HEK293 (cell line): Measurements from ENCODE around the gene TMCC2.

Experiments
- CTCF ChIA-PET: fragments of 350-600 bp; formaldehyde crosslinking; extraction: SDS; loops from one replicate; lab custom pipeline; 2021; ENCODE audit warnings: antibody characterized with exemption; lab: Yijun Ruan, JAX
- POLR2A ChIA-PET: fragments of 300-600 bp; formaldehyde crosslinking; extraction: SDS; loops from one replicate; lab custom pipeline; 2020; ENCODE audit warnings: antibody characterized with exemption, inconsistent platforms; lab: Yijun Ruan, JAX
- H3K27ac ChIP-seq: fragments of 200-500 bp; sonication (Bioruptor generic); 2 replicates; pipeline ENCODE4 v1.5.1; 2014; ENCODE audit warnings: low read depth, low read length, control low read depth, inconsistent platforms; ENCODE audit errors: extremely low read depth
- H3K36me3 ChIP-seq, 2 experiments: fragments of 200-500 bp in 1 of 2; sonication (Bioruptor generic) in 1 of 2; 1 replicate in 1 of 2; 2 replicates in 1 of 2; pipeline ENCODE4 v1.5.1; 2014 to 2017; ENCODE audit warnings: inconsistent platforms in 2 of 2, low read length in 2 of 2; ENCODE audit not compliant: control insufficient read depth in 2 of 2, insufficient read depth in 1 of 2
- H3K4me1 ChIP-seq: fragments of 200-500 bp; sonication (Bioruptor generic); 2 replicates; pipeline ENCODE4 v1.5.1; 2014; ENCODE audit warnings: mild to moderate bottlenecking, low read length, inconsistent platforms; ENCODE audit not compliant: control insufficient read depth, insufficient read depth
- H3K4me3 ChIP-seq: 2 replicates; pipeline ENCODE4 v1.5.1; 2011; ENCODE audit warnings: low read depth, mild to moderate bottlenecking, control low read depth, low read length, moderate library complexity
- H3K9me3 ChIP-seq: fragments of 200-500 bp; sonication (Bioruptor generic); 2 replicates; pipeline ENCODE4 v1.5.1; 2014; ENCODE audit warnings: low read depth, low read length, inconsistent platforms; ENCODE audit not compliant: control insufficient read depth, insufficient read depth
- GLI2 ChIP-seq: fragments of 450-650 bp; formaldehyde crosslinking; IDR thresholded peaks from 2 replicates; pipeline ENCODE4; 2017; ENCODE audit warnings: missing biosample characterization, missing genetic modification characterization, low read depth, borderline replicate concordance
- GLIS2 ChIP-seq: fragments of 450-650 bp; formaldehyde crosslinking; IDR thresholded peaks from 2 replicates; pipeline ENCODE4 v1.5.1; 2016; ENCODE audit warnings: missing biosample characterization, missing genetic modification characterization
- IKZF3 ChIP-seq: fragments of 450-650 bp; IDR thresholded peaks from 2 replicates; pipeline ENCODE4 v1.5.0; 2018; ENCODE audit warnings: missing biosample characterization, mild to moderate bottlenecking, missing genetic modification characterization, moderate library complexity
- KLF1 ChIP-seq: fragments of 450-650 bp; formaldehyde crosslinking; IDR thresholded peaks from 2 replicates; pipeline ENCODE4 v1.5.1; 2016; ENCODE audit warnings: missing biosample characterization, missing genetic modification characterization
- KLF7 ChIP-seq: fragments of 450-650 bp; formaldehyde crosslinking; IDR thresholded peaks from 2 replicates; pipeline ENCODE4 v1.5.1; 2016; ENCODE audit warnings: missing biosample characterization, missing genetic modification characterization, borderline replicate concordance
- OSR2 ChIP-seq: fragments of 450-650 bp; formaldehyde crosslinking; IDR thresholded peaks from 2 replicates; pipeline ENCODE4 v1.5.1; 2016; ENCODE audit warnings: missing biosample characterization, missing genetic modification characterization
- PATZ1 ChIP-seq: fragments of 450-650 bp; formaldehyde crosslinking; IDR thresholded peaks from 2 replicates; pipeline ENCODE4 v1.5.1; 2016; ENCODE audit warnings: missing biosample characterization, missing genetic modification characterization
- PBX3 ChIP-seq: sonication (generic); formaldehyde crosslinking; IDR thresholded peaks from 2 replicates; pipeline ENCODE4 v1.8.1; 2022; ENCODE audit warnings: mild to moderate bottlenecking, moderate library complexity, missing genetic modification reagents
- ZBTB20 ChIP-seq: fragments of 450-650 bp; formaldehyde crosslinking; IDR thresholded peaks from 2 replicates; pipeline ENCODE4 v1.5.1; 2016; ENCODE audit warnings: missing biosample characterization, missing genetic modification characterization
- ZBTB26 ChIP-seq: fragments of 450-650 bp; formaldehyde crosslinking; optimal IDR thresholded peaks from 2 replicates; pipeline ENCODE3; 2016; ENCODE audit warnings: missing biosample characterization, mild to moderate bottlenecking, missing genetic modification characterization
- ZBTB48 ChIP-seq: fragments of 450-650 bp; formaldehyde crosslinking; IDR thresholded peaks from 2 replicates; pipeline ENCODE4 v1.5.1; 2016; ENCODE audit warnings: missing biosample characterization, missing genetic modification characterization
- ZBTB6 ChIP-seq: fragments of 450-650 bp; formaldehyde crosslinking; IDR thresholded peaks from 2 replicates; pipeline ENCODE4 v1.5.1; 2017; ENCODE audit warnings: missing biosample characterization, missing genetic modification characterization
- ZFHX2 ChIP-seq: fragments of 450-650 bp; formaldehyde crosslinking; conservative IDR thresholded peaks from 2 replicates; pipeline ENCODE4 v1.5.1; 2016; ENCODE audit warnings: missing biosample characterization, missing genetic modification characterization
- ZFP3 ChIP-seq: fragments of 450-650 bp; formaldehyde crosslinking; IDR thresholded peaks from 2 replicates; pipeline ENCODE4 v1.5.1; 2016; ENCODE audit warnings: low read depth, missing biosample characterization, missing genetic modification characterization
- ZIC2 ChIP-seq: fragments of 450-650 bp; formaldehyde crosslinking; IDR thresholded peaks from 2 replicates; pipeline ENCODE4 v1.5.1; 2016; ENCODE audit warnings: missing biosample characterization, missing genetic modification characterization
- ZNF23 ChIP-seq: fragments of 450-650 bp; formaldehyde crosslinking; IDR thresholded peaks from 2 replicates; pipeline ENCODE4 v1.5.1; 2016; ENCODE audit warnings: missing biosample characterization, missing genetic modification characterization, borderline replicate concordance
- ZNF394 ChIP-seq: fragments of 450-650 bp; formaldehyde crosslinking; IDR thresholded peaks from 2 replicates; pipeline ENCODE4 v1.5.1; 2016; ENCODE audit warnings: missing biosample characterization, missing genetic modification characterization, mild to moderate bottlenecking, moderate library complexity, borderline replicate concordance
- ZNF510 ChIP-seq: fragments of 450-650 bp; formaldehyde crosslinking; IDR thresholded peaks from 2 replicates; pipeline ENCODE4 v1.5.1; 2018; ENCODE audit warnings: mild to moderate bottlenecking, missing genetic modification characterization, missing biosample characterization; ENCODE audit not compliant: insufficient replicate concordance
- ZNF549 ChIP-seq: fragments of 450-650 bp; IDR thresholded peaks from 2 replicates; pipeline ENCODE4 v1.5.1; 2018; ENCODE audit warnings: missing biosample characterization, missing genetic modification characterization, mild to moderate bottlenecking, inconsistent platforms, moderate library complexity
- ZNF561 ChIP-seq: fragments of 450-650 bp; IDR thresholded peaks from 2 replicates; pipeline ENCODE4 v1.5.1; 2018; ENCODE audit warnings: missing biosample characterization, missing genetic modification characterization, borderline replicate concordance
- ZNF580 ChIP-seq: fragments of 450-650 bp; formaldehyde crosslinking; IDR thresholded peaks from 2 replicates; pipeline ENCODE4 v1.5.1; 2016; ENCODE audit warnings: missing biosample characterization, missing genetic modification characterization
- ZNF692 ChIP-seq: fragments of 450-650 bp; formaldehyde crosslinking; IDR thresholded peaks from 2 replicates; pipeline ENCODE4 v1.5.1; 2016; ENCODE audit warnings: missing biosample characterization, missing genetic modification characterization
- ZSCAN23 ChIP-seq: fragments of 450-650 bp; formaldehyde crosslinking; IDR thresholded peaks from 2 replicates; pipeline ENCODE4 v1.5.1; 2016; ENCODE audit warnings: missing biosample characterization, missing genetic modification characterization

Gene TMCC2

GRCh38 chr1:205318231-205318991 is 90.7 kb downstream of the TMCC2 start (continued):
- no peak for TF ChIP-seq PATZ1 (tag by site-specific recombination)
- no peak for TF ChIP-seq ZNF580 (tag by site-specific recombination)
- TF ChIP-seq IKZF3 = 0 out of 2 replicates have a peak, but pooled peaks have one; percentile 36
- no peak for TF ChIP-seq KLF7
- no peak for TF ChIP-seq ZNF561
- TF ChIP-seq ZBTB6 (tag by site-specific recombination) = no peak
- TF ChIP-seq ZNF549 (tag by site-specific recombination) = no peak
- no peak for TF ChIP-seq KLF1
- TF ChIP-seq ZBTB26 (tag by site-specific recombination) = no peak
- TF ChIP-seq ZFP3 (tag by site-specific recombination) = no peak
- no peak for TF ChIP-seq GLI2 (tag by site-specific recombination)
- TF ChIP-seq ZNF394 (tag by site-specific recombination) = no peak

GRCh38 chr1:205319081-205320018 is 91.6 kb downstream of the TMCC2 start:
- H3K36me3 ChIP-seq = no peaks in the 10 kb centered on the region
- H3K4me3 ChIP-seq = no peak overlapping the region
- no peaks in the 10 kb centered on the region for H3K9me3 ChIP-seq
- POLR2A ChIA-PET = interaction anchor here (0.7 to 2.2 kb wide), 3 partner anchors 21 to 46 kb away, joined by 3 to 9 read pairs (median 5); no protein-coding TSS in a partner anchor
- H3K27ac ChIP-seq = no peak overlapping the region
- CTCF ChIA-PET = interaction anchor here (0.7 to 3.3 kb wide), 7 partner anchors 16 to 758 kb away, joined by 3 to 41 read pairs (median 3); no protein-coding TSS in a partner anchor
- peaks cover 10% of the 10 kb centered on the region for H3K4me1 ChIP-seq
- TF ChIP-seq ZNF510 (tag by site-specific recombination) = no peak
- TF ChIP-seq ZNF692 (tag by site-specific recombination) = peak; percentile 47
- TF ChIP-seq ZSCAN23 (tag by site-specific recombination) = no peak
- TF ChIP-seq ZIC2 (tag by site-specific recombination) = peak; percentile 70
- 0 out of 2 replicates have a peak, but pooled peaks have one; percentile 19 for TF ChIP-seq ZBTB48
- TF ChIP-seq PBX3 (CRISPR knock-in tag) = no peak
- TF ChIP-seq ZFHX2 = 0 out of 2 replicates have a peak, but pooled peaks have one; percentile 13
- 0 out of 2 replicates have a peak, but pooled peaks have one; percentile 2 for TF ChIP-seq IKZF3
- peak; percentile 74; the same call in 1 of the 2 replicates for TF ChIP-seq OSR2
- TF ChIP-seq ZBTB20 (tag by site-specific recombination) = peak; percentile 57; the same call in 1 of the 2 replicates
- TF ChIP-seq ZNF23 (tag by site-specific recombination) = no peak
- TF ChIP-seq GLIS2 = no peak
